HG02852 (cell line): ENCODE results near the gene ARHGDIB.

Source experiments
- ATAC-seq: cut with Tn5 transposase; IDR thresholded peaks from one replicate; pipeline ENCODE4 v1.9.1; 2021; ENCODE audit warnings: mild to moderate bottlenecking, moderate library complexity; ENCODE audit not compliant: unreplicated experiment

Gene ARHGDIB

DNA sequence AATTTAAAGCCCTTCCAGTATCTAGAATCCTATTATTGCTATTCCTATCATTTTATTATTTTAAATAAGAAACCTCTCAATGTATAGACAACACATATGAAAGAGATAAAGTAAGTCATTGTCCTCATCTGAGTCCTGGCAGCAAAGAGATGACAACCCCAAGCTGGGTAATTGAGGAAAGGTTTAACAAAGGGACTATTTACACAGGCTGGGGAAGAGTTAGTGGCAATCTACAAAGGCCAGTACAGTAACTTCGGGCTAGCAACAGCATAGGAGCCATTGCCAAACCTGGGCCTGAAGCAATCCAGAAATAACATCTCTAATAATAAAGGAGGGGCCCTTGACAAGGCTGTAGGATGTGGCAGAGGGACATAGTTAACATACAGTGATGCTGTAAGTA lies 22.6 kb upstream of the ARHGDIB start:
- no peak for ATAC-seq

DNA sequence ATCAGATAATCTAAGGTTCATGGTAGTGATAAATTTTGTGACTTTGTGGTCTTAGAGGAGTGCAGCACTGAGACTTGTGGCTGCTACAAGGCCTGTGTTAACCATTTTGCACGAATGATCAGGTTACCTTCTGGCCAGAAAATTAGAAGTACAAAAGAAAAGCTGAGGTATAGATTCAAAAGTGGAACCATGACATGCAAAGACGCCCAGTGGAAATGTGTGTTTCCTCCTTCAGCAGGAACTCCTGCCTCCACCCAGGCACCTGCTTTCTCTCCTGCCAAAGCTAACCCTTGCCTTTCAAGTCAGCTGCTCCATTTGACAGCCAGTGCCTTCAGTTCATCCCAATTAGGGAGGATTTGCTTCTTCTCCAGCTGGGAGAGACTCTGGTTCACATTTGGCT lies 21.6 kb upstream of the ARHGDIB start:
- peak; percentile 66 for ATAC-seq

DNA sequence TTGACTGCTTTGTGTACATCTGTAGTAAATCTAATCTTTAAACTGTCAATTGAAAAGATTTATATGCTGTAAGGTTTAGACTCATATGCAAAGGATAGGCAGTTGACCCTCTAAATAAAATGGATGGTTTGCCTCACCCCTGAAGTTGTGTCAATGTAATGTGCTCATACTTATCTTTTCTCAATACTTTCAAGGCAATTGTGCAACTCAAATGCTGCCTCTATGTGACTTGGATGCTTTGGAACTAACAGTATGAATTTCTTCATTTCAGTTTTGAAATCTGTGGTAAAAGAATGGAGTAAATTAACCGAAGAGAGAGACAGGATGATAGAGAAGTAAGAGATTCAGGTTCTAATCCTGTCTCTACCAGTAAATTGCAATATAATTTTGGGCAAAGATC lies 21.2 kb upstream of the ARHGDIB start:
- no peak for ATAC-seq

- ATAC-seq: no peak
Observed at GRCh38 chr12:14981049-14981448, 19.6 kb upstream of the ARHGDIB start.

- no peak for ATAC-seq
Observed at GRCh38 chr12:14979468-14979867, 18.1 kb upstream of the ARHGDIB start.

DNA sequence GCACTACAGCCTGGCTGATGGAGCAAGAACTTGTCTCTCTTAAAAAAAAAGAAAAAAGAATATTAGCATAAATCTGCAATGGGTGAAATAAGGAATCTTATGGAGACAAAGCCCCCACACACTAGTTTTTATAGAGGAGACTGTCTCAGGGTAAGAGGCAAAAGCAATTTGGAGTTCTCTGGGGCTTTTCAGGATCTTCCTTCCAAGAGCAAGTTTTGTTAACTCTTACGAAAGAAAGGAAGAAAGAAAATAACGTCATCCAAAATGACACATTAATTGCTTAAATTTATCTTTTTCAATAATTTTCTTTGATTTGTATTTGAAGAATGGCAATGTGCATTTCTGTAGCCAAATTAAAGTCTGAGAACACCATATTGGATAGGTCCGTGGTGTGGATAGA lies 15.3 kb upstream of the ARHGDIB start:
- ATAC-seq: no peak

DNA sequence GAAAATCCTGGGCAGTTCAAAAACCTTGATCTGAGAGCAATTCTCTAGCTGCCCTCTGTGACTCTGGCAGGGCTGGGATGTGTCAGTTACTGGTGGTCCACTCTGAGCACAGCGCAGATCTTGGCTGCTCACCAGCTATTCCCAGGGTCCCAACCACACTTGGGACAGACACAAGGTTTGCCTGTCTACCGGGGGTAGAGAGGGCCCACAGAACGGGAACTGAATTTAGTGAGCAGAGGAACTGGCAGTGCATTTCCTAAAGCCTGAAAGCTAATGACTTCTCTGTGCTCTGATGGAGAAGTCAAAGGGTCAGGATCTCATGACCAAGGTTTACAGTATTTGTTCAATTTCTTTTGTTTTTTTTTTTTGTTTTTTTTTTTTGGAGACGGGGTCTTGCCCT lies 14.1 kb upstream of the ARHGDIB start:
- ATAC-seq: no peak

DNA sequence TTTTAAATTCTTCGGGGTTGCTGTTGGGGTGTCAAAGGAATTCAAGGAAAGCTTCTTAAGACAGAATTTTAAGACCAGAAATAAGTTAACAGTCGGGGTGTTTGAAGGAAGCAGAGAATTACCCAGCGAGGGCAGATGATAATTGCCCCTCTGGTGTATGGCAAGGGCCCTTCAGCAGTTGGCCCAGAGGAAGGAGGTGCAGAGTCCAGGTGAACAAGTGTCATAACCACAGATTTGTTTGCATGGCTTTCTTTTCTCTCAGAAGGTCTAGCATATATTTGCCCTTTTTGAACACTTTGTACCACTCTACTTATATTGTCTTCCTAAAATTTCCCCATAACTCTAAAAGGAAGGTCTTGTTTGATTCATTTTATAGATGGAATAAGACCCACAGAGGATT lies 13.2 kb upstream of the ARHGDIB start:
- ATAC-seq: no peak

DNA sequence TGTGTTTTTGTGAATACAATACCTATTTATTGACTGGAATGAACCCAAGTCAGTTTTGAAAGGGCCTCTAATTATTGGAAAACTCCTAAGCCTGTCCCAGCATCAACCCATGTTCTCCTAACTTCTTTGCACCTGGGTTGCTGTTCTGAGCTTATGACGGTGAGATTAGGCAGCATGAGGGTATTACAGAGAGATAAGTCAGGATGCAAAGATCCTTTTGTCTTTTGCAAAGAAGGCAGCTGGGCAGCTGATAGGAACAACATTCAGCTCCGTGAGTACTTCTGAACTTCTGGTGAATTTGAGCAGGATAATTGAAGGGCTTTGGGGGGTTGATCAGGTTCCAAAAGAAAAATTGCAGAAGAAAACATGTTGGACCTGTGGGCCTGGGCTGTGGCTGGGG lies 11.4 kb upstream of the ARHGDIB start, which contains the start of gene PDE6H:
PDE6H (plus strand) TSS at position 227 of the 400 bp plus-strand sequence. CDS start 4,971 bp downstream, outside the sequence.
- ATAC-seq: no peak

- no peak for ATAC-seq
Observed at GRCh38 chr12:14970473-14970872, 9.1 kb upstream of the ARHGDIB start.

GRCh38 chr12:14968478-14968877 lies 7.1 kb upstream of the ARHGDIB start:
- no peak for ATAC-seq

GRCh38 chr12:14965221-14965620 lies 3.8 kb upstream of the ARHGDIB start:
- no peak for ATAC-seq

GRCh38 chr12:14964406-14964805 lies 3.0 kb upstream of the ARHGDIB start:
- ATAC-seq: no peak

DNA sequence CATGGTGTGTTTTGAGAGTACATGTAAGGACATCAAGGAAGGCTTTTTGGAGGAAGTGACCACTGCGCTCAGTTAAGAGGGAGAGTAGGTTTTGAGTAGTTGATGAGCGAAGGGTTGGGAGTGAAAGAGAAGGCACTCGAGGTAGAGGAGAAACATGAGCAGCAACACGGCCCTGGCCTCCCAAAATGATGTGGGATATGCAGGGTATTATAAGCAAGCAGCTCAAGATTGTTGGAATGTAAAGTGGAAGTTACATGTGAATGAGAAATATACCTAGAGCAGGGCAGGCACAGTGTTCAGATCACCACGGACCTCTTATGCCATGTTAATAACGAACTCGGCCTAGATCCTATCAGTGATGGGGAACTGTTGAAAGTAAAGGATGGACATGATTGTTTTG lies 2.1 kb upstream of the ARHGDIB start:
- ATAC-seq: no peak

GRCh38 chr12:14962797-14963196 lies 1.4 kb upstream of the ARHGDIB start:
- ATAC-seq: no peak

DNA sequence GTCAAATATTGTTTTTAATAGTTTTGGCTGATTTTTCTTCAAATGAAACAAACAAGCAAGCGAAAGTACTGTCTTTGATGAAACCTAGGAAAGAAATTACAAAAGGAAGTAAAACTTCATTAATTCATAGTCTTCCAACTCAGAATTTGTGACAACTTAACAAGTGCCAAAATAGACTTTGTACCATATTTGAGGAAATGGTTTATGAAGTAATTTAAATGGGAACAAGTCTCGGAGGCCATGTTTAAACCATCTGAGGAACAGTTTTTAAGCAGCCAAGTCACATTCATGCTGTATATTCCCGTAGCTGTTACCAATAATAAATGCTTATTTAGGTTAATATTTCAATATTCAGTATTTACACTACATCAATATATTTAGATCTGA lies 745 bp upstream of the ARHGDIB start:
- no peak for ATAC-seq

GRCh38 chr12:14960548-14961465 lies 594 bp downstream of the ARHGDIB start:
- ATAC-seq: peak; percentile 34

DNA sequence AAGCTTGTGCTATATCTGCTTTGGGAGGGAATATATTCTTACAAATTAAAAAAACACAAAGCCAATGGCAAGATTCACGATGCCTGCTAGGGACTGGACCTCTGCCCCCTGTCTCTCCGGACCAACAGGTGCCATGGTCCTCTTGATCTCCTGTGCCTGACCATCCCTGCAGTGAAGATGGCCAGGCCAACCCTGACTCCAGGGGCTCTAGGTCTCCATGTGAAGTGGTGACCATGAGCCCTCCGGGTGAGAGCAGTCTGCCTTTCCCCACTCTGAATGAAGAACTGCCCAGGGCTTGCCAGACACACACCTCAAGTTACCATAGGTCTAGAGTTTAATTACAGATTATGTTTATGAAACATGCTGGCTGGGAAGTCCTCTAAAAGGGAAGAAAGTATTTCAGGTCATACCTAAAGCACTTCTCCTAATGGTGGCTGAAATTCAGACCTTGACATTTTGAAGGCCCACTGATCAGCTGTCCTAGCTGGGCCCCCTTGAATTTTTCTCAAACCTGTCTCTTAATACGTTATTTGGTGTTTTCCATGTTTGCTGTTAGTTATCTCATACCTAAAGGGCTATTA lies 1.4 kb downstream of the ARHGDIB start:
- no peak for ATAC-seq

DNA sequence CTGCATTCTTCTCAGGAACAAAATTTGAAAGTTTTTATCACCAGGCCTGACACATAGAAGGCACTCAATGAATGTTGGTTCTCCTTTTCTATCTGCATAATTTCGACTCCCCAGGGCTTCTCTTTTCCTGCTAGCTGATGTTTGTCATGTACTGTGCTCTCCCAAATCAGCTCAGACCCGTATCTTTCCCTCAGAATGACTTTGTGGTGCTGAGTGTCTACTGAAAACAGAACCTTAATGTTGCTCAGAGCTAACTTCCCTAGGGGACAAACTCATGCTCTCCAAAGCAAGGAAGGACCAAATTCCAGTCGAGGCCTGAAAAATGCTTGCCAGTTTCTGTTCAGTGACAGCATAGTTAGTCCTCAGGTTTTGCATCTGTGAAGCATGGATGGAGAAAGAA lies 1.9 kb downstream of the ARHGDIB start:
- no peak for ATAC-seq

DNA sequence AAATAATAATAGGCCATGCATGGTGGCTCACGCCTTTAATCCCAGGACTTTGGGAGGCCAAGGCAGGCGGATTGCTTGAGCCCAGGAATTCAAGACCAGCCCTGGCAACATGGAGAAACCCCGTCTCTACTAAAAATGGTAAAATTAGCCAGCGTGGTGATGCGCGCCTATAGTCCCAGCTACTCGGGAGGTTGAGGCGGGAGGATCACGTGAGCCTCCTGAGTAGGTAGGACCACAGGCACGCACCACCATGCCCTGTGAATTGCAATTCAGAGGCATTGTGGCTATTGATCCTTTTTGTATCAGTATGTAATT lies 2.3 kb downstream of the ARHGDIB start:
- no peak for ATAC-seq

DNA sequence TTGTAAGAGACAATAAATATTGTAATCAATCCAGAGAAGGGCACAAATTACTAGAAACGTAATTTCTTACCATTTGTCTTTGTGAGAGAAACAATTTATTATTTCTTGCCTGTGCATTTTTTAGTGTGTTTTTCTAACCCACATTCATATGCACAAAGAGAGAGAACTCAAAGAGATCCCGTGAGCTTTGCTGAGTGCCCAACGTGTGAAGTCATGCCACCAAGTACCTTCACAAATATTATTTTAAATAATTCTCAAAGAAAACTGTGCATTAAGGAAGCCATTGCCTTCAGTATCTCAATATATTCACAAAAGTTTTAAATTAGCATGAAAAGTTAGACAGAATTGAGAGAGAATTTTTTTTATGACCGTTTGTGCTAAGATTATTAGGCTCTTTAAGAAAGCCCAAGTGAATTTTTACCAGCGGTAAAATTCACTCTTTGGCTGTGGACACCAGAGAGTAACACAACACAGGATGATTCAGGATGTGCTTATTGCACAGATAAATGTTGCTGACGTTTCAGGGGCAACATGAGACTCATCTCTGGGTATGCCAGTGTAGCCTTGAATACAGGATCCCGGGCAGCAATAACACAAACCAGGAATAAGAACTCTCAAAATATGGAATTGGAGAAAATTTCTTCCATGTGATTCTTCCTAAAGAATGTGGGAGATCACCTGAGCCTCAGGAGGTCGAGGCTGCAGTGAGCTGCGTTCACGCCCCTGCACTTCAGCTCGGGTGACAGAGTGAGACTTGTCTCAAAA lies 2.9 kb downstream of the ARHGDIB start:
- no peak for ATAC-seq
